ENCODE data around the gene RNF208. TPM values are rescaled to one million over a fixed set of nuclear protein-coding genes. Genes with fewer than 3 reads are reported as not detected.

The RNF208 gene
- total RNA-seq, 4 donors from 2014 or later: 1.1 to 6.5 (median 1.5) TPM

DNA sequence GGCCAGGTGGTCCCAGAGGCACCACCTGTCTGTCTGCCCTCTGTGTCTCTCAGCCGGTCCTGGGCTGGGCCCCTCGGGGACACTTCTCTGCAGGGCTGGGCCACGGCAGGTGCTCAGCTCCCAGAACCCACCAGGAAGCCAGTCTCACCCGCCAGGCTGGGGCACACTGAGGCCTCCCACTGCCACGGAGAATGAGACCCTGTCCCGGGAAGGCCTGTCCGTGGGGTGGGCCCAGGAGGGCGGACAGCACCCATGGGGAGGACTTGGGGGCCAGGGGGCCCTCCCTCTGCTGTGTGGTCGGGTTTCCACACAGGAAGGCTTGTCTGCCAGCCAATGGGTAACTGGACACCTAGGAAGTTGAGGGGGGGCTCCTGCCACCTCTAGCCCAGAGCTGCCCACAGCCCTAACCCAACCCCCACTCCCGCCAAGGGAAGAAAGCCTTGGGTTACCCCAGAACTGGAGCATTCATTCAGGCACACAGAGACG lies 14.9 kb upstream of the RNF208 start:
- no peaks in the 10 kb centered on the region for H3K9me3 ChIP-seq
- TF ChIP-seq POLR2A (IDR thresholded peaks at IDR 0.05): no peak
- peaks cover 0 to 4% of the 10 kb centered on the region in 2 donors for H3K36me3 ChIP-seq
- DNase-seq (no peak), ATAC-seq (no peak)
- peaks cover 38 to 50% of the 10 kb centered on the region in 2 donors for H3K4me1 ChIP-seq
- H3K4me3 ChIP-seq: peak overlapping the region; percentile 26 to 46 (median 35)
- intact Hi-C loops (cut with DNase I; ENCODE audit: low total_unique reads): loop anchor here (2.0 to 10.0 kb wide), 2 partner anchors 26 to 452 kb away; no protein-coding TSS in a partner anchor
- in situ Hi-C loops (cut with MboI; ENCODE audit: low sequenced_read_pairs in 4 of 4): loop anchor here in 2 of 4 donors (10.0 kb wide), 1 partner anchor 122 kb away; the partner anchor contains the start of gene DPP7 (in 2 of the 2)
- peaks cover 0 to 19% (median 0%) of the 10 kb centered on the region in 3 donors for H3K27me3 ChIP-seq
- peak overlapping the region; percentile 63 to 79 (median 78) for H3K27ac ChIP-seq

DNA sequence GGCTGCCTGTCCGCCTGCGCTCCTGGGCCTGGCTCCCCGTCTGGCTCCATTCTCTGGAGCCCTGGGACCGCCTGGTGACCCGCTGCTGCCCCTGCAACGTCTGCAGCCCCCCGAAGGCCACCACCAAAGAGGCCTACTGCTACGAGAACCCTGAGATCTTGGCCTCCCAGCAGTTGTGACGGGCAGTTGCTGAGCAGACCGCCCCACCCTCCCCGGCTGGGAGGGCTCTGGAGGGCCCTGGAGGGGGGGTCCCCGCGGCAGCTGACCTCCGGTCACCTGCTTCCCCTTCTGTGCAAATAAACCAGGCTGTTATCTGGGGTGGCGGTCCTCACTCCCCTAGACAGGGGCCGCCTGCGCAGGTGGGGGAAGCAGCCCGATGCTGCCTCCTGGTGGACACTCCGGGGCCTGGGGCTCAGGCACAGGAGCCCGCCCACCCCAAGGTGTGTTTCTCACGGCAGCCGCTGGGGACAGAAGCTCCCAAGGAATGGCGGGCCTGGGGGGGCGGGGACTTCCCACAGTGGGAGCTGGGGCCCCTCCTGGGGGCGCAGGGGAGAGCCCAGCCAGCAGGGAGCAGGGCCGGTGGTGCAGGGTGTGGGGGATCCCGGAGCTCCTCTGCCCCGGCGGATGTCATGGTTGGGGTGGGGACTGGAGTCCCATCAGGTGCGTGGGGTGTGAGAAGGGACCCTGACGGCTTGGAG lies 14.3 kb upstream of the RNF208 start:
- in situ Hi-C loops (cut with MboI; ENCODE audit: low sequenced_read_pairs in 4 of 4) (loop anchor here in 2 of 4 donors (10.0 kb wide), 1 partner anchor 122 kb away; the partner anchor contains the start of gene DPP7 (in 2 of the 2)), intact Hi-C loops (cut with DNase I; ENCODE audit: low total_unique reads) (loop anchor here (2.0 to 10.0 kb wide), 2 partner anchors 26 to 452 kb away; no protein-coding TSS in a partner anchor)
- H3K27ac ChIP-seq: peak overlapping the region; percentile 63 to 79 (median 78)
- H3K9me3 ChIP-seq: no peaks in the 10 kb centered on the region
- no peaks in the 10 kb centered on the region for H3K36me3 ChIP-seq
- H3K4me1 ChIP-seq: peaks cover 38 to 47% of the 10 kb centered on the region in 2 donors
- peak overlapping the region; percentile 34 to 50 (median 41) for H3K4me3 ChIP-seq
- H3K27me3 ChIP-seq: peaks cover 0 to 19% (median 0%) of the 10 kb centered on the region in 3 donors
- DNase-seq (peak; percentile 76 to 85), ATAC-seq (peak; percentile 17 to 27)
- no peak for TF ChIP-seq POLR2A (IDR thresholded peaks at IDR 0.05)
- TF ChIP-seq, protein P1, sequence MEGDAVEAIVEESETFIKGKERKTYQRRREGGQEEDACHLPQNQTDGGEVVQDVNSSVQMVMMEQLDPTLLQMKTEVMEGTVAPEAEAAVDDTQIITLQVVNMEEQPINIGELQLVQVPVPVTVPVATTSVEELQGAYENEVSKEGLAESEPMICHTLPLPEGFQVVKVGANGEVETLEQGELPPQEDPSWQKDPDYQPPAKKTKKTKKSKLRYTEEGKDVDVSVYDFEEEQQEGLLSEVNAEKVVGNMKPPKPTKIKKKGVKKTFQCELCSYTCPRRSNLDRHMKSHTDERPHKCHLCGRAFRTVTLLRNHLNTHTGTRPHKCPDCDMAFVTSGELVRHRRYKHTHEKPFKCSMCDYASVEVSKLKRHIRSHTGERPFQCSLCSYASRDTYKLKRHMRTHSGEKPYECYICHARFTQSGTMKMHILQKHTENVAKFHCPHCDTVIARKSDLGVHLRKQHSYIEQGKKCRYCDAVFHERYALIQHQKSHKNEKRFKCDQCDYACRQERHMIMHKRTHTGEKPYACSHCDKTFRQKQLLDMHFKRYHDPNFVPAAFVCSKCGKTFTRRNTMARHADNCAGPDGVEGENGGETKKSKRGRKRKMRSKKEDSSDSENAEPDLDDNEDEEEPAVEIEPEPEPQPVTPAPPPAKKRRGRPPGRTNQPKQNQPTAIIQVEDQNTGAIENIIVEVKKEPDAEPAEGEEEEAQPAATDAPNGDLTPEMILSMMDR (IDR thresholded peaks at IDR 0.05 in 4 of 5, conservative IDR thresholded peaks at IDR 0.05 in 1 of 5): peak; percentile 98 to 100 (median 99)

DNA sequence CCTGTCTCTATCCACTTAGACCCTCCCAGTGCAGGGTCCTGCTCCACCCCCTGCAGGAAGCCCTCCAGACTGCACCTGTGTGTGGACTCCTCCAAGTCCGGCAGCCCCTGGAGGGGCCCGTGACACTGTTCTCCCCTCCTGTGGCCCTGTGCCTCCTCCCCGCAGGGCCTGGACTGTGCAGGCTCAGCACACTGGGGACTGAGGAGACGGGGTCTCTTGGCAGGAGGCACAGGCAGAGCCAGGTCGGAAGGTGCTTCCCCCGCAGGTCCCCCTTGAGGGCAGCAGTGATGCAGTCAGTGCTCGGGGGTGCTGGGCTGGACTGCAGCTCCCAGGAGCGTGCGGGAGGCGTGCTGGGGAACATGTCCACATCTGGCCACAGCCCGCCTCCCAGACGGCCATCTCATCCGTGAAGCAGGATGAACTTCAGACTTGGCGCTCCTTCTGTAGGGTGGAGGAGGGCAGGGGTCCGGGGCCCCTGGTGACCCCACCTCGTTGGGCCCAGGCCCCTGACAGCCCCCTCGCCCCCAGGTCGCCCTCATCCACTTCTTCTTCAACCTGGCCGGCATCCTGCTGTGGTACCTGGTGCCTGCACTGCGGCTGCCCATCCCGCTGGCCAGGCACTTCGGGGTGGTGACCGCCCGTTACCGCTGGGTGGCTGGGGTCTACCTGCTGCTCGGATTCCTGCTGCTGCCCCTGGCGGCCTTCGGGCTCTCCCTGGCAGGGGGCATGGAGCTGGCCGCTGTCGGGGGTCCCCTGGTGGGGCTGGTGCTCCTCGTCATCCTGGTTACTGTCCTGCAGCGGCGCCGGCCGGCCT lies 13.6 kb upstream of the RNF208 start:
- no peaks in the 10 kb centered on the region for H3K36me3 ChIP-seq
- TF ChIP-seq POLR2A (IDR thresholded peaks at IDR 0.05): no peak
- TF ChIP-seq, protein P1 (IDR thresholded peaks at IDR 0.05 in 4 of 5, conservative IDR thresholded peaks at IDR 0.05 in 1 of 5): no peak
- peaks cover 38 to 47% of the 10 kb centered on the region in 2 donors for H3K4me1 ChIP-seq
- in situ Hi-C loops (cut with MboI; ENCODE audit: low sequenced_read_pairs in 4 of 4) (loop anchor here in 2 of 4 donors (10.0 kb wide), 1 partner anchor 121 kb away; the partner anchor contains the start of gene DPP7 (in 2 of the 2)), intact Hi-C loops (cut with DNase I; ENCODE audit: low total_unique reads) (loop anchor here (2.0 to 10.0 kb wide), 2 partner anchors 27 to 451 kb away; no protein-coding TSS in a partner anchor)
- H3K9me3 ChIP-seq: no peaks in the 10 kb centered on the region
- DNase-seq: no peak
- no peak for ATAC-seq
- H3K4me3 ChIP-seq: peak overlapping the region; percentile 34 to 50 (median 41)
- peaks cover 3 to 25% (median 6%) of the 10 kb centered on the region in 3 donors for H3K27me3 ChIP-seq
- no peak overlapping the region for H3K27ac ChIP-seq

DNA sequence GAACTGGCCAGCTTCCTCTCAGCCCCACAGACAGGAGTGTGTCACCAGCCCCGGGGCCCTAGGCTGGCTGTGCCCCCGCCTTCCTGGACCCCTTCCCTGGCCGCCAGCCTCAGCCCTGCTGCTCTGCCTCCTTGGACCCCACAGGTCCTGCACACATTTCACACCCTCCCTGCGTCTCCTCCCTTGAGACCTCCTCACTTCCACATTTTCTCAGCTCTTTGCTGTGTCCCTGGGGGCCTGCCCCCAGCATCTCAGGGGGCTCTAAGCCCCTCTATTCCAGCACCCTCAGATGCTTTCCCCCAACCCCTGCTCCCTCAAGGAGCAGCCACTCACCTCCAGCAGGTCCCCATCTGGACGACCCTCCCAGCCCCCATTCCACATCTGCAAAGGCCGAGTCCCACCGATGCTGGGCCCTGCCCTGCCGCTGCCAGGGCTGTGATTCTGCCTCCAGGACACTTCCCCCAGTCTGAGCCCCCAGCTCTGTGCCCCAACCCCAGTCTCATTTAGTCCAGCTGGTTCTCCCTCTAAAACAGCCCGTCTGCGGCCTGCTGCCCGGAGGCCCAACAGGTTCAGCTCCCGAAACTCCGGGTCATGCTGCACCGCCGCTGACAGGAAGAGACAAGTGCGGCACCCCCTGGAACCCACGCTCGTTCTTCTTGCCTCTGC lies 12.9 kb upstream of the RNF208 start:
- Histone ChIP-seq H3K27me3 (peaks cover 5 to 32% (median 13%) of the 10 kb centered on the region in 3 donors), H3K36me3 (no peaks in the 10 kb centered on the region), H3K4me1 (peaks cover 38 to 45% of the 10 kb centered on the region in 2 donors), H3K27ac (no peak overlapping the region), H3K9me3 (no peaks in the 10 kb centered on the region), H3K4me3 (no peak overlapping the region)
- intact Hi-C loops (cut with DNase I; ENCODE audit: low total_unique reads) (loop anchor here (10.0 kb wide), 1 partner anchor 450 kb away; no protein-coding TSS in a partner anchor), in situ Hi-C loops (cut with MboI; ENCODE audit: low sequenced_read_pairs in 4 of 4) (loop anchor here in 2 of 4 donors (10.0 kb wide), 1 partner anchor 120 kb away; the partner anchor contains the start of gene DPP7 (in 2 of the 2))
- no peak for ATAC-seq
- DNase-seq: no peak
- TF ChIP-seq, protein P1 (IDR thresholded peaks at IDR 0.05 in 4 of 5, conservative IDR thresholded peaks at IDR 0.05 in 1 of 5): no peak
- TF ChIP-seq POLR2A (IDR thresholded peaks at IDR 0.05): no peak

Data from gastrocnemius medialis (tissue), 4 donors.